ENCODE data around the gene SLC38A5.
"Not testable (repeated sequence)": the region's sequence is repeated elsewhere in the genome, so short reads cannot be mapped to it uniquely, and the experiment has no call there.

SLC38A5 gene

DNA sequence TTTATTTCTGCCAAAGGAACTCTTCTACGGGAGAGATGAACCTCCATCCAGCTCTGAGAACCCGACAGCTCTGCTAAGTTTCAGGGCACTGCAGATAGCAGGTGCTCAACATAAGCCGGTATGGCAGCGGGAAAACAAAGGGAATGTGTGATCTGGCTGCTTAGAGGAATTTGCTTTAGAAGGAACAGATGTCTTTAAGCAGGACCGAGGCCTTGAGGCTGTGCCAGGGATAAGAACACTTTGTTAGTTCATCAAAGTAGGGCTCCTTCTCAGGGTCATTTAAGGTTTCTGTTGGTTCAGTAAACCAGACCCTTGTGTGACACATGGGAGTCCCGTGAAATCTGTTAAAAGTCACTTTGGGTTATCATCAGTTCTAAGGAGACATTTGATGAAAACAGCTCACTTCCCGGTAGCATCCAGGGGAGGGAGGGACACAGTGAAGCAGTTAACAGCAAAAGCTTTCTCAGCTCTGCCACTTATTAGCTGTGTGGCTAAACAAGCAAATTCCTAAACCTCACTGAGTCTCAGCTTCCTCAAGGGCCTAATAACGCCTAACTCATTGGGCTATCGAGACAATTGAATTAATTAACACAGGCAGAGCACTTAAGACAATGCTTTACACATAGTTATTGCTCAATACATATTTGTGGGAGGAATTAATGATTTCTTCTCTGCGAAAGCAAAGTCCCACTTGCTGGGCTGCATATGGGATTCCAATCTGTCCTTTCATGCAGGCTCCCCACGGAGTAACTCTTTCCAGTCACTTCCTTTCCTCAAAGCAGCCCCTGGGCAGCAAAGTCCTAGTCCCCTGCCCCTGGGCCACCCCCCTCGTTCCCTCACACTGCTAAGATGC lies 3.0 kb upstream of the SLC38A5 start:
- DNase-seq, result no peak
- in situ Hi-C loops (cut with MboI; ENCODE audit: low pct_unique_long_range_greater_than_20kb, low sequenced_read_pairs), result no loop called here

- no peak for DNase-seq
- in situ Hi-C loops (cut with MboI; ENCODE audit: low pct_unique_long_range_greater_than_20kb, low sequenced_read_pairs), result no loop called here
Observed at GRCh38 chrX:48472225-48472624, 2.2 kb upstream of the SLC38A5 start.

GRCh38 chrX:48471504-48471903 lies 1.4 kb upstream of the SLC38A5 start:
- no peak for DNase-seq
- in situ Hi-C loops (cut with MboI; ENCODE audit: low pct_unique_long_range_greater_than_20kb, low sequenced_read_pairs), result no loop called here

GRCh38 chrX:48470833-48471118 lies 716 bp upstream of the SLC38A5 start:
- in situ Hi-C loops (cut with MboI; ENCODE audit: low pct_unique_long_range_greater_than_20kb, low sequenced_read_pairs), result no loop called here

GRCh38 chrX:48468693-48469691 lies 1.1 kb downstream of the SLC38A5 start:
- in situ Hi-C loops (cut with MboI; ENCODE audit: low pct_unique_long_range_greater_than_20kb, low sequenced_read_pairs), result no loop called here
- DNase-seq, result peak; percentile 80

More at GRCh38 chrX:48470833-48471118, 716 bp upstream of the SLC38A5 start:
- DNase-seq, result no peak

DNA sequence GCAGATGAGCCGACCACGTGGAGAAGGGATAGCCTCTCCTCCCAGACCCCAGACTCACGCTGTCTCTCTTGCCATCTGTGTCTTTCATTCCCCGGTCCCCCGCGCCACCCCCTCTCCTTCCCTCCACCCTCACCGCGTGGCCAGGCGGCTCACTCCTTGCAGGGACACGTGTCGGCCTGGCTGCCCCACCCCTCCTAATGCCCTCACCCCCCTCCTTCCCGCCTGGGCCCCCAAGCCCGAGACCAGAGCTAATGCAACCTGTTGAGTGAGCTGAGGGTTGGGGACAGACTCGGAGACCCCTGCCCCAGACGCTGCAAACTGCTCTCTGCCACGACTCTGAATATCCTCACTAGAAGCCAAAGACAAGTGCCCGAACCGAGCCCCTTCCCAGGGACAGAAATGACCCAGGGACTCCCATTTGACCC lies 1.8 kb downstream of the SLC38A5 start:
- in situ Hi-C loops (cut with MboI; ENCODE audit: low pct_unique_long_range_greater_than_20kb, low sequenced_read_pairs), result no loop called here
- DNase-seq, result peak; percentile 40

DNA sequence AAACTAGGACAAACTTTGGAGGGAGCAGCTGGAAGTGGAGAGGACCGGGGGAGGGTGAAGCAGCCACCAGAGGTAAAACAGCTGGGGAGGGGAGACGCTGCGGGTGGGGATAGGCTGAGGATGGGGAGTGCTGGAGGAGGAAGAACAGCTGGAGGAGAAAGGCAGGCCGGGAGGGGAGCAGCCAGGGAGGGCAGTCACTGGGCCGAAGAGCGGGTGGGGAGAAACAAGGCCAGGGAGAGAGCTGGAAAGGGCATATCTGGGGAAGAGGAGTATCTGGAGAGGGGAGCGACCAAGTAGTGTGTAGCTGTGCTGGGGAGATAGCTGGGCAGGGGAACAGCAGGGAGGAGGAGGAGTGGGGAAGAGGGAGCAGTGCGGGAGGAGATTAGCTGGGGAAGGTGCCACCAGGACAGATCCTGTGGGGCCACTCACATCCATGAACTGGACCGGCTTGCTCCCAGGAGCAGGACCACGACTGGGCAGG lies 2.7 kb downstream of the SLC38A5 start:
- DNase-seq, result no peak
- in situ Hi-C loops (cut with MboI; ENCODE audit: low pct_unique_long_range_greater_than_20kb, low sequenced_read_pairs), result no loop called here

DNA sequence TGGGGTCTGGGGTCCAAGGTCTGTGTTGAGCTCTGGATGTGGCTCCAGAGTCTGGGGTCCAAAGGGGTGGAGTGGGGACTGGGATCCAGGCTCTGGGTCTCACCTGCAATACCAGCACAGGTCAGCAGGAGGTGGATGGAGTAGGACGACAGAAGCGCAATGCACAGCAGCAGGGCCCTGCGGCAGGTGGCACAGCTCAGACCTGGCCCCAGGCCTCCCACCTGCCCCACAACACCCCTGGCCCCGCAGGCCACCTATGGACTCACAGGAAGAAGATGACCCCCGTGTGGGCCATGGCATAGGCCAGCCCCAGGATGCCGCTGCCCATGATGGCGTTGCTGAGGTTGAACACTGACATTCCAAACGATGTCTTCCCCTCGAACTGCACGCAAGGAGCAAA lies 3.4 kb downstream of the SLC38A5 start:
- DNase-seq, result no peak
- in situ Hi-C loops (cut with MboI; ENCODE audit: low pct_unique_long_range_greater_than_20kb, low sequenced_read_pairs), result no loop called here

DNA sequence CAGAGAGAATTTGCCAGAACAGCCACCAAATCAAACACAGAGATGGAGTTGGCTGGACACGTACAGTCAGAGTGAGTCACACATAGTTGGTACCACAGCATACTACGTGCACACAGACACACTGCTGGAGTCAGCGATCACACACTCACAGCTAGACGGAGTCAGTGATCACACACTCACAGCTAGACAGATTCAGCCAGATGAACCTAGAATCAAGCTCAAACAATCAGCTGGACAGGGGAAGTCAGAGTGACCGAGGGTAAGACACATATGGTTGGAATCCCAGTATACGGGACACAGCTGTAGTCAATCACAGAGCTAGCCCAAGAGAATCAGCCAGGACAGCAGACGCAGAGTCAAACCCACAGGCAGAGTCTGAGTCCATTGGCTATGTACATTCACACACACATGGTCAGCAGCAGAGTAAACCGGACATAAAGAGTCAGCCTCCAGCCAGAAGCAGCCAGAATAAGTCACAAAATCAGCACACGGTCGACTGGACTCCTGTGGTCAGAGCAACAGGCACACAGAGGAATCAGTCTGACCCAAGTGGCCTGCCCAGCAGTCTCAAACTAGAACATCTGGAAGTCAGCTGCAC lies 4.6 kb downstream of the SLC38A5 start:
- DNase-seq, result no peak
- in situ Hi-C loops (cut with MboI; ENCODE audit: low pct_unique_long_range_greater_than_20kb, low sequenced_read_pairs), result no loop called here

- DNase-seq, result no peak
- in situ Hi-C loops (cut with MboI; ENCODE audit: low pct_unique_long_range_greater_than_20kb, low sequenced_read_pairs), result no loop called here
Observed at GRCh38 chrX:48461830-48462229, 8.2 kb downstream of the SLC38A5 start.

DNA sequence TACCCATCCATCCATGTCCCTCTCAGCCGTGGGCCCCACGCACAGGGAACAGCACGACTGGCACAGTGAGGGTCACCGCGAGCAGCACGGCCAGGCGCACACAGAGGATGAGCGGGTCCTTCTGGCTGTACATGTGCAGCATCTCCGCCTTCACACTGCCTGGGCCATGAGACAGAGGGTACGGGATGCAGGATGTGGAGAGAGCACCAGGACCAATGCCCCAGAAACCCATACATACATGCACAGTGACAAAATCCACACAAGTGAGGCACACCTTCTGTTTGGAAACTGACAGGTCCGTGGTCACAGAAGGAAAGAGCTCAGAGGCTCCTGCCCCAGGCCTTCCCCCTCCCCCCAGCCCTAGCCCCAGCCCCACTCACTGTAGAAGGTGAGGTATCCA lies 9.5 kb downstream of the SLC38A5 start:
- in situ Hi-C loops (cut with MboI; ENCODE audit: low pct_unique_long_range_greater_than_20kb, low sequenced_read_pairs), result no loop called here
- DNase-seq, result no peak

- DNase-seq, result no peak
- in situ Hi-C loops (cut with MboI; ENCODE audit: low pct_unique_long_range_greater_than_20kb, low sequenced_read_pairs), result no loop called here
Observed at GRCh38 chrX:48460031-48460430, 10.0 kb downstream of the SLC38A5 start.

DNA sequence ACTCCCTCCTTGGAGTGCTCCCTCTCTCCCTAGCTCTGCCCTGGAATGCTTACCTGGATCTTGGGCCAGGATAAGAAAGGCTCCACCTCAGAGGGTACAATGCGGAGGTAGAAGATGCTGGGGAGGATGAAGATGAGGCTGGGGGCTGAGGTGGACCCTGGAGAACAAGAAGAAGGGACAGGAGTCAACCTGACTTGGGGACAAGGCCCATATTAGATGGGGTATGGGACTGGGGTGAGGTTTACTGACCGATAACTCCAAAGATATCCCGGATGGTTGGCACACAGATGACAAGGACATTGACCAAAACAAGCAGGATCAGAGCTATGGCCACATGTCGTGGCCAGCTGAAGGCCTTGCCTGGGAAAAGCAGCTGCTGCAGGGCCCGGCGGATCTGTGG lies 10.6 kb downstream of the SLC38A5 start:
- DNase-seq, result no peak
- in situ Hi-C loops (cut with MboI; ENCODE audit: low pct_unique_long_range_greater_than_20kb, low sequenced_read_pairs), result no loop called here

- no peak for DNase-seq
- in situ Hi-C loops (cut with MboI; ENCODE audit: low pct_unique_long_range_greater_than_20kb, low sequenced_read_pairs), result no loop called here
Observed at GRCh38 chrX:48458711-48459110, 11.3 kb downstream of the SLC38A5 start.

GRCh38 chrX:48456628-48457331 lies 13.3 kb downstream of the SLC38A5 start:
- in situ Hi-C loops (cut with MboI; ENCODE audit: low pct_unique_long_range_greater_than_20kb, low sequenced_read_pairs), result no loop called here
- DNase-seq, result no peak

- in situ Hi-C loops (cut with MboI; ENCODE audit: low pct_unique_long_range_greater_than_20kb, low sequenced_read_pairs), result no loop called here
- no peak for DNase-seq
Observed at GRCh38 chrX:48451708-48452107, 18.4 kb downstream of the SLC38A5 start.

DNA sequence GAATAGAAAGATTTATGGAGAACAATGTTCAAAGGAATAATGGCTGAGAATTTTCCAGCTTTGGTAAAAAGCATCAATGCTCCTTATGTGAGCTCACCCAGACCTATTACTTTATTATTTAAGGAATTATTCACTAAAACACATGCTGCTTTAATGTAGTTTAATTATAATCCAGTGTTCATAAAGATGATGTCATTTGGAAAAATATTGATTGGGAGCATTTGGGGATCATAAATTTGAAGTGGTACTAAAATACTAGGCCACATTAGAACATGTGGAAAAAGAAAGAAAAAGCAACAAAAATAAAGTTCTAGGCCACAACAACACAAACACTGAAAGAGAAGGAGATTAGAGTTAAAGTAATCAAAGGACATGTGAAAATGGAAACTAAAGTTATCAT lies 20.0 kb downstream of the SLC38A5 start:
- in situ Hi-C loops (cut with MboI; ENCODE audit: low pct_unique_long_range_greater_than_20kb, low sequenced_read_pairs), result no loop called here
- no peak for DNase-seq

DNA sequence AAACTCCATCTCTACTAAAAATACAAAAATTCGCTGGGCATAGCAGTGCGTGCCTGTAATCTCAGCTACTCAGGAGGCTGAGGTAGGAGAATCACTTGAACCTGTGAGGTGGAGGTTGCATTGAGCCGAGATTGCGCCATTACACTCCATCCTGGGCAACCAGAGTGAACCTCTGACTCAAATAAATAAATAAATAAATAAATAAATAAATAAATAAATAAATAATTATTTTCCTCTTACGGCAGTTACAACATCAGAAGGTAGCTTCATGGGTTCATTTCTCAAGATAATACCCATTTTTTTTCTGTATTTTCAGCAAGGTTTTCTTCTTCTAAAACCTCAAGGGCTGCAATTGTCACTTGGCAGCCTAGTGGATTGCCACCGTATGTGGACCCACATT lies 22.9 kb downstream of the SLC38A5 start:
- in situ Hi-C loops (cut with MboI; ENCODE audit: low pct_unique_long_range_greater_than_20kb, low sequenced_read_pairs), result loop anchor here (25.0 kb wide), 1 partner anchor 160 kb away; no protein-coding TSS in a partner anchor
- not testable (repeated sequence) for DNase-seq

DNA sequence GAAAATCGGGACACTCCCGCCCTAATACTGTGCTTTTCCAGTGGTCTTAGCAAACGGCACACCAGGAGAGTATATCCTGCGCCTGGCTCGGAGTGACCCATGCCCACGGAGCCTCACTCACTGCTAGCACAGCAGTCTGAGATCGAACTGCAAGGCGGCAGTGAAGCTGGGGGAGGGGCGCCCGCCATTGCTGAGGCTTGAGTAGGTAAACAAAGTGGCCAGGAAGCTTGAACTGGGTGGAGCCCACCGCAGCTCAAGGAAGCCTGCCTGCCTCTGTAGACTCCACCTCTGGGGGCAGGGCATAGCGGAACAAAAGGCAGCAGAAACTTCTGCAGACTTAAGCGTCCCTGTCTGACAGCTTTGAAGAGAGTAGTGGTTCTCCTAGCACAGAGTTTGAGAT lies 36.3 kb downstream of the SLC38A5 start:
- not testable (repeated sequence) for DNase-seq
- in situ Hi-C loops (cut with MboI; ENCODE audit: low pct_unique_long_range_greater_than_20kb, low sequenced_read_pairs), result loop anchor here (25.0 kb wide), 1 partner anchor 146 kb away; no protein-coding TSS in a partner anchor
